HG03354 (cell line): Measurements from ENCODE around the gene PRDM7.
A peak's percentile ranks its signal among the peaks of the same experiment; 100 is the strongest.
"Not testable (repeated sequence)": the region's sequence is repeated elsewhere in the genome, so short reads cannot be mapped to it uniquely, and the experiment has no call there.

Experiments
- ATAC-seq: cut with Tn5 transposase; IDR thresholded peaks from one replicate; pipeline ENCODE4 v1.9.1; 2021; ENCODE audit warnings: mild to moderate bottlenecking; ENCODE audit not compliant: unreplicated experiment, poor library complexity, severe bottlenecking

PRDM7 gene

GRCh38 chr16:90077240-90077756, at the start of gene PRDM7:
Gene PRDM7 (minus strand): TSS chr16:90077331. CDS start chr16:90075910, 1,421 bp downstream.
- ATAC-seq: peak; percentile 91

DNA sequence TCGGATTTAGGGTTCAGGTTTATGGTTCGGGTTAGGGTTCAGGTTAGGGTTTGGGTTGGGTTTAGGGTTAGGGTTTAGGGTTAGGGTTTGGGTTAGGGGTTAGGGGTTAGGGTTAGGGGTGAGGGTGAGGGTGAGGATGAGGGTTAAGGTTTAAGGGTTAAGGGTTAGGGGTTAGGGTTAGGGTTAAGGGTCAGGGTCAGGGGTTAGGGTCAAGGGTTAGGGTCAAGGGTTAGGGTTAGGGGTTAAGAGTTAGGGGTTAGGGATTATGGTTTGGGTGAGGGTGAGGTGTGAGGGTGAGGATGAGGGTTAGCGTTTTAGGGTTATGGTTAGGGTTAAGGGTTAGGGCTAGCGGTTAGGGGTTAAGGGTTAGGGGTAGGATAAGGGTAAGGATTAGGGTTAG, 44.7 kb upstream of the PRDM7 start:
- not testable (repeated sequence) for ATAC-seq

GRCh38 chr16:90107617-90108016, 30.5 kb upstream of the PRDM7 start:
- ATAC-seq: not testable (repeated sequence)

DNA sequence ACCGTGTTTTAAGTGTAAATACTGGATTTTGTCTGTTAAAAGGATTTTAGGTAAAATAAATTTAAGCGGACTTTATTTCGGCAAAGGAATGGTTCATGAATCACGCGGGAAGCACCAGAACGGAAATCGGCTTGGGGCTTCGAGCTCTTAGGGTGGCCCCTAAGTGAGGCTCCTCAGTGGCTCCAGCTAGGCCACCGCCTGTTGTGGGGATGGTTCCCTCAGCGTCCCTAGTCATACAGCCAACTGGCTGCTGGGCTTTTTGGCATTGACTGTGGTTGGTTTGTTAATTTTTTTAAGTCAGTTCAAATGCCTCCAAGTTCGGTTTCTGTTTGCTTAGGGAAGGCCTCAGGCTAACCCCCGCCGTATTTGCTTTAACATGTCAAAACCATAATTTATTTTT, 29.9 kb upstream of the PRDM7 start:
- ATAC-seq: not testable (repeated sequence)

DNA sequence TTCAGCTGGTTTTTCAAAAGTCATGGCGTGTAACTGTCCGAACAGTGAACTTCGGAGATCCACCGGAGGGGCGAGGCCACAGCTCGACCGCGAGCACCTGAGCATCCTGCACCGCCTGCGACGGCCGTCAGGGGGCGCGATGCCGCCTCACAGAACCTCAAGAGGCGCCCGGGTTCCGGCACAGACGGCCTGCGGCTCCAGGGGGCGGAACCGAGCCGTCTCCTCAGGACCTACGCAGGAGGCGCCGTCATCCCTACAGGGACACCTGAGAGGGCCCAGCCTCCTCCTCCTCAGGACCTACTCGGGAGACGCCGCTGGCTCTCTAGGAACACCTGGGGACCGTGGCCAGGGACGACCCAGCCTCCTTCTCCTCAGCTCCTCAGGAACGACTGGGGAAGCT, 29.1 kb upstream of the PRDM7 start:
- ATAC-seq: peak; percentile 79

GRCh38 chr16:90104725-90105124, 27.6 kb upstream of the PRDM7 start:
- ATAC-seq: not testable (repeated sequence)

DNA sequence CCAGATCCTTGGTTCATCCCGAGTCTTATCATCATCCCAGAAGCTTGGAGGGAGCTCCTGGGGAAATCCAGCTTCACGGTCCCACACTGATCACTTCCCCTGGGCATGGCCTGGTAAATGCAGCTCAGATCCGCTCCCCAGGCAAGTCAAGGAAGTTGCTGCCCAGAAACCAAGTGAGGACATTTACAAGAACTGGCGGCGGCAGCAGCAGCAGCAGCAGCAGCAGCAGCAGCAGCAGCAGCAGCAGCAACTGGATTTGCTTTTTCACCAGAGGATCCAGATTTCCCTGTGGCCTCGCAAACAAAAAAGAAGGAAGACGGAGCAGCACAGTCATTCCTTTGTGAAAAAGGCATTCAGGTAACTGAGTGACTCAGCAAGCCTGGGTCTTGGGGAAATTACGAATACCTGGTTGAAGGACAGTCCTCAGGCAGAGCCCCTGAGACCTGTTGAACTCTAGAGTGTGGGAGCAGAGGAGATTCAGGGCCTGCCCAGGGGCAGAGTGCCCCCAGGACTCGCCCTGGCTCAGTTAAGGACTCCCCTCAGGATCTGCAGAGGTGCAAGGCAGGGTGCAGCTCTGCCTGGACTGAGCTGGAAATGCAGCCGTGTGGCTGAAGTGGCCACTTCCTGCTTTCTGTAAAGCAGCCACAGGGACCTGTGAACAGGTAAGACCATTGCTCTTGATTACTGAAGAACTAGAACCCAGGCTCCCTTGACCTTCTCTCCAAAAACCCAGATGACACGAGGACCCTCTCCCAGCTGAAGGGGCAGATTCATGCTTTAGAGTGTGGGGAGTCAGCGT, 25.2 kb upstream of the PRDM7 start:
- ATAC-seq: not testable (repeated sequence)

- not testable (repeated sequence) for ATAC-seq
Measured at GRCh38 chr16:90101332-90101731, 24.2 kb upstream of the PRDM7 start.

DNA sequence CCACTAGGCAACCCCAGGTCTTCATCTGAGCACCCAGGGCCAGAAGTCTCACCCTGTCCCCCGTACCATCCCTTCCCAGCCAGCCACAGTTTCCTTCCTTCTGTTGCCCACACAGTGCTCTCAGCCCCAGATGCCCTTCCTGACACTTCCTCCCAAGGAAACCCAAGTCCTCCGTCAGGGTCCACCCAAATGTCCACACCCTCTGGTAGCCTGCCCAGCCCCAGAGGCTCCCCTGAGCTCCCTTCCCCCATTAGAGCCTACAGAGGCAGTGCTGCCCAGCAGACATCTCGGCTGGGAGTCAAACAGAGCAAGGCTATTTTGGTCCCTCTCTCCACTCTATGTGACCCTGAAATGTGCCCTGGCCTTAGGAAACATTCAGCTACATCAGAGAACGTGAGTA, 23.7 kb upstream of the PRDM7 start:
- ATAC-seq: not testable (repeated sequence)

GRCh38 chr16:90100229-90100628, 23.1 kb upstream of the PRDM7 start:
- not testable (repeated sequence) for ATAC-seq

DNA sequence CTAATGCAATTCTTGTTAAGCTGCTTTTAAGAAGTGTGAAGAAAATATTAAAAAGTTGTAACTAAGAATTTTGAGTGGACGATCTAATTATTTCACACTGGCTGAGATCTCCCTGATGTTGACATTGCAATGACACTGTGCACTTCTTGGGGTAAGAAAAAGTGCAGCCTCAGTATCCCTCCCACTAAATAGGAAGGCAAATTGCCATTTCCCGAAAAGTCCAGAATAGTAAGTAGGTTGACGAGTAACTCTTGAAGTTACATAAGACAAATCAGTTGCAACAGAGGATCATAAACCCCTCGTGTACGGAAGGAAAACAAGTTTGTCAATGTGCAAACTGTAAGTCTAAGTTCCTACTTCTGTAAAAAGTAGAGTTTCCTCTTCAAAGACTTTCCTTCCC, 21.8 kb upstream of the PRDM7 start:
- ATAC-seq: not testable (repeated sequence)

DNA sequence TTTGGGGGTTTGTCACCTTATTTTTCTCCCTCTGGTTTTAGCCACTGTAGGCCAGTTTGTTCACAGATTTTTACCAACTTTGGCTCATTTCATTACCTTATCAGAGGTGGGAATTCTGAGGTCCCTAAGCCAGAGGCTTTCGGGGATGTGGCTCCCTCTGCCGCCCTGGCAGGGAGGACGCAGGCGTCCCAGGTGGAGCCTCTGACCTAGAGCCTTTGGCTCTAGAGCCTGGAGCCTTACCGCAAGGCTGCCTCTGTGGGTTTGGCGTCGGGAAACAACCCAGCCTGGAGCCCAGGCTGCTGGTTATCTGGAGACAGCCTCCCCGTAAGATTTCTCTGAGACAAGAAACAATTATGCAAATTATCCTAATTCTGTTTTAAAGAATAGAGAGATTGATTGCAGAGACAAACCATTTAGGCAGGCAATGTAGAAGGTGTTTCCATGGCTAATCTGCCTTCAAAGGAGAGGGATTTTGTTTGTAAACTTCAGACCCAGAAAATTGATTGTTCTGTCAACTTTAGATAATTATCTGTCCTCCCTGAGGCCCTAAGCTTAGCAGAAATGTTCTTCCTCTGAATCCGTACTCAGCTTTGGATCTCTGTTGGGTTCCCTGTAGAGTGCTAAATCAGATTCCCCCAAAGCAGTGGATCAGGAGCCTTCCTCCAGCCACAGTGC, 20.0 kb upstream of the PRDM7 start:
- ATAC-seq: not testable (repeated sequence)

- not testable (repeated sequence) for ATAC-seq
Measured at GRCh38 chr16:90094791-90095190, 17.7 kb upstream of the PRDM7 start.

- not testable (repeated sequence) for ATAC-seq
Measured at GRCh38 chr16:90094296-90094695, 17.2 kb upstream of the PRDM7 start.

DNA sequence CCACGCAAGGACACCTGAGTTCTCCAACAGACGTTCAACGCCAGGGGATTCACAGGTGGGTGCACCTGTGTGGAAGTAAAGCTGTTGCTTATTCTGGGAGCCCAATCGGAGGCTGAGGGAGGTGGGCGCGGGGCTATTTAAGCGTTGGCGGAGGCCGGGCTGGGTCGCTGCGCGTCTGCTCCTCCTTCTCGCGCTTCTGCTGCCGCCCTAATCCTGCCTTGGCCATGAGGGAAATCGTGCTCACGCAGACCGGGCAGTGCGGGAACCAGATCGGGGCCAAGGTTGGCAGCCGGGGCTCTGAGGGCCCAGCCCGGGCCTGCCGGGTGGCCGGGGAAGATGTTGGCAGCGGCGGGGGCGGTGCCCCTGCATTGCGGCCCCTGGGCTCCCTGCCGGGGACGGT, 16.7 kb upstream of the PRDM7 start:
- ATAC-seq: not testable (repeated sequence)

DNA sequence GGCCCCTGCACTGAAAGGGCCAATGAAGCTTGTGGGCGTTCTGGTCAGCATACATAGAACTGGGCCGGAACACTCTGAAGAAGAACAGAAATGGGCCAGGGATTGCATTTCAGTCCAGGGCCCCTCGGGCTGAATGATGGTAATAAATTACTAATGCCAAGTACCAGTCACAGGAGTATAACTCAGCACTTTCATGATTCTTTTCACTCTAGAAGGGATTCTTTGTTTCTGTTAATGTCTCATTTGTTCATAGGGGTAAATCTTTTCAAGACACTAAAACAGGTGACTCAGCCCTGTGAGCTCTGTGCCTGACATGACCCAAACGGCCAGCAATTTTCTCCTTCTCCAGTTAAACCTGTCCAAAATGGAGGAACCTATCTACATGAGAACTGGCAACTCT, 15.7 kb upstream of the PRDM7 start:
- not testable (repeated sequence) for ATAC-seq

DNA sequence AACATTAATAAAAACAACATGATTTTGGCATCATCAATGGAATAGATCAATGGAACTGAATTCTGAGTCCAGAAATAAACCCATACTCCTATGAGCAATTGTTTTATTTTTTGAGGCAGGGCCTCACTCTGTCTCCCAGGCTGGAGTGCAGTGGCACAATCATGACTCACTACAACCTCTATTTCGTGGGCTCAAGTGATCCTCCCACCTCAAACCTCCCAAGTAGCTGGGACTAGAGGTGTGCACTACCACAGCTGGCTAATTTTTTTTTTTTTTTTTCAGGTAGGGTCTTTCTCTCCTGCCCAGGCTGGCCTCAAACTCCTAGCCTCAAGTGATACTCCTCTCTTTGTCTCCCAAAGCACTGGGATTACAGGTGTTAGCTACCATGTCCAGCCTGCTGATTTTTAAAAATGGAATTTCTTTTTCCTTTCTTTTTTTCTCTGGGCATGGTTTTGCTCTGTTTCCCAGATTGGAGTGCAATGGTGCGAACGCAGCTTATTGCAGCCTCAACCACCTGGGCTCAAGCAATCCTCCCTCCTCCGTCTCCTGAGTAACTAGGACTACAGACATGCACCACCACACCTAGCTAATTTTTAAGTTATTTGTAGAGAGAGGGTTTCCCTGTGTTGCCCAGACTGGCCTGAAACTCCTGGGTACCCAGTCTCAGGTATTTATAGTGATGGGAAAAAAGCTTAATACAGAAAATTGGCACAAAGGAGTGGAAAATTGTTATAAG, 7.3 kb upstream of the PRDM7 start:
- ATAC-seq: no peak

- no peak for ATAC-seq
Measured at GRCh38 chr16:90083139-90083538, 6.0 kb upstream of the PRDM7 start.

GRCh38 chr16:90081606-90081970, 4.5 kb upstream of the PRDM7 start:
- ATAC-seq: no peak

DNA sequence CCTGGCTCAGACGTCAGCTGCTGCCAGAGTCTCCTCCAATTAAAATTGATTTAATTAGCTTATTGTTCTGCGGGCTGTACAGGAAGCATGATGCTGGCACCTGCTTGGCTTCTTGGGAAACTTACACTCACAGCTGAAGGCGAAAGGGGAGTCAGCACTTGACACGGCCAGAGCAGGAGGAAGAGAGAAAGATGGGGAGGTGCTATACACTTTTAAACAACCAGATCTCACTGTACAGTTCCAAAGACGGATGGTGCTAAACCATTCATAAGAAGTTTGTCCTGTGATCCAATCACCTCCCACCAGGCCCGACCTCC, 1.4 kb upstream of the PRDM7 start:
- no peak for ATAC-seq
